Transverse colon (tissue), 3 donors: ENCODE results near the gene PACS2.

Source experiments
- POLR2A ChIP-seq: fragments of 450-650 bp; IDR thresholded peaks from one replicate; pipeline ENCODE4 v1.6.1; 2016; ENCODE audit warnings: antibody characterized with exemption, mild to moderate bottlenecking, moderate library complexity
- TF ChIP-seq, protein P1 (sequence below), 5 experiments: fragments of 200-600 bp in 3 of 5; fragments of 450-650 bp in 2 of 5; sonication (generic) in 3 of 5; IDR thresholded peaks; 1 replicate in 2 of 5; 2 replicates in 3 of 5; pipeline ENCODE4 v1.5.1; 2016 to 2017; ENCODE audit warnings: antibody characterized with exemption in 5 of 5, inconsistent platforms in 3 of 5, mild to moderate bottlenecking in 2 of 5, moderate library complexity in 1 of 5

DNA sequence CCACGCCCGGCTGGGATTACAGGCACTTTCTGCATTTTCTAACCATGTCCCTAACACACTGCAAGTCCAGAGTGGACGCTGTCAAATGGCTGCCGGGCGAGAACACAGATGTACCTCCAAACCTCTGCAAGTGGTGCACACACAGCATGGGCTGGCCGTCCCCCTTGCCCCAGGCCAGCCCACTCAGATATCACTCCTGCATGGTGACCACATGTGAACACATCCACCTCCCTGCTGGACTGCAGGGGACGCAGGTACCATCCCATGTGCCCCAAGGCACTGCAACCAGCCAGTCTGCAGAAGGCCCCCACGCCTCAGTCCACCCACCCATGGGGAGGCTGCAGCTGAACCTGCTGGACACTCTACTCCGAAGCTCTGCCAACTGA, 27.8 kb upstream of the PACS2 start:
- TF ChIP-seq, protein P1, sequence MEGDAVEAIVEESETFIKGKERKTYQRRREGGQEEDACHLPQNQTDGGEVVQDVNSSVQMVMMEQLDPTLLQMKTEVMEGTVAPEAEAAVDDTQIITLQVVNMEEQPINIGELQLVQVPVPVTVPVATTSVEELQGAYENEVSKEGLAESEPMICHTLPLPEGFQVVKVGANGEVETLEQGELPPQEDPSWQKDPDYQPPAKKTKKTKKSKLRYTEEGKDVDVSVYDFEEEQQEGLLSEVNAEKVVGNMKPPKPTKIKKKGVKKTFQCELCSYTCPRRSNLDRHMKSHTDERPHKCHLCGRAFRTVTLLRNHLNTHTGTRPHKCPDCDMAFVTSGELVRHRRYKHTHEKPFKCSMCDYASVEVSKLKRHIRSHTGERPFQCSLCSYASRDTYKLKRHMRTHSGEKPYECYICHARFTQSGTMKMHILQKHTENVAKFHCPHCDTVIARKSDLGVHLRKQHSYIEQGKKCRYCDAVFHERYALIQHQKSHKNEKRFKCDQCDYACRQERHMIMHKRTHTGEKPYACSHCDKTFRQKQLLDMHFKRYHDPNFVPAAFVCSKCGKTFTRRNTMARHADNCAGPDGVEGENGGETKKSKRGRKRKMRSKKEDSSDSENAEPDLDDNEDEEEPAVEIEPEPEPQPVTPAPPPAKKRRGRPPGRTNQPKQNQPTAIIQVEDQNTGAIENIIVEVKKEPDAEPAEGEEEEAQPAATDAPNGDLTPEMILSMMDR (IDR thresholded peaks at IDR 0.05): no peak
- TF ChIP-seq POLR2A: no peak
